ENCODE data around the gene NPAP1.

DNA sequence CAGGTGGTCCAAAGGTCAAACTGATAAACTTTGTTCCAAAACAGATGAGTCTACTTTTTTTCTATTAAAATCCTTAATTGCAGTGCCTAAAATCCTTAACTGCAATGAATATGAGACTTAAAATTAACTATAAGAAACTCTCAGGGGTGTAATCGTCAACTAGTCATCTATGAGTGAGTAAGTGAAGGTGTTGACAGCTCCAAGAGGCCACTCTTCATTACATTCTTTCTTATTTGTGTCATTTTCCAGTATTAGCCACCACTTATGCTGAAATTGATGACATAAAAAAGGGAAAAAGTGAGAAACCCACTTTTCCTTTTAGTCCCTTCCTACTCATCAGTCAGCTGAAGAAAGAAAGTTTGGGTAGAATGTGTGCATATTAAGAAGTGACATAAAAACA is 12.6 kb upstream of the NPAP1 start:
- no peak for TF ChIP-seq POLR2A (IDR thresholded peaks at IDR 0.05)
- TF ChIP-seq, protein P1, sequence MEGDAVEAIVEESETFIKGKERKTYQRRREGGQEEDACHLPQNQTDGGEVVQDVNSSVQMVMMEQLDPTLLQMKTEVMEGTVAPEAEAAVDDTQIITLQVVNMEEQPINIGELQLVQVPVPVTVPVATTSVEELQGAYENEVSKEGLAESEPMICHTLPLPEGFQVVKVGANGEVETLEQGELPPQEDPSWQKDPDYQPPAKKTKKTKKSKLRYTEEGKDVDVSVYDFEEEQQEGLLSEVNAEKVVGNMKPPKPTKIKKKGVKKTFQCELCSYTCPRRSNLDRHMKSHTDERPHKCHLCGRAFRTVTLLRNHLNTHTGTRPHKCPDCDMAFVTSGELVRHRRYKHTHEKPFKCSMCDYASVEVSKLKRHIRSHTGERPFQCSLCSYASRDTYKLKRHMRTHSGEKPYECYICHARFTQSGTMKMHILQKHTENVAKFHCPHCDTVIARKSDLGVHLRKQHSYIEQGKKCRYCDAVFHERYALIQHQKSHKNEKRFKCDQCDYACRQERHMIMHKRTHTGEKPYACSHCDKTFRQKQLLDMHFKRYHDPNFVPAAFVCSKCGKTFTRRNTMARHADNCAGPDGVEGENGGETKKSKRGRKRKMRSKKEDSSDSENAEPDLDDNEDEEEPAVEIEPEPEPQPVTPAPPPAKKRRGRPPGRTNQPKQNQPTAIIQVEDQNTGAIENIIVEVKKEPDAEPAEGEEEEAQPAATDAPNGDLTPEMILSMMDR (IDR thresholded peaks at IDR 0.05): no peak
- TF ChIP-seq EP300 (IDR thresholded peaks at IDR 0.05): no peak
- no peak for TF ChIP-seq POLR2AphosphoS5 (IDR thresholded peaks at IDR 0.05)

Data from gastroesophageal sphincter (tissue), 3 donors.